ENCODE data around the gene DSTYK.

DSTYK gene

GRCh38 chr1:205121660-205122488 is 89.6 kb downstream of the DSTYK start, which contains the start of gene RBBP5:
RBBP5 (minus strand) TSS chr1:205121978; CDS start chr1:205121873, 105 bp downstream.
- peak; percentile 97 for DNase-seq

GRCh38 chr1:205118752-205119151 is 92.8 kb downstream of the DSTYK start:
- DNase-seq, result peak; percentile 57

- no peak for DNase-seq
Measured at GRCh38 chr1:205111354-205111753, 100.1 kb downstream of the DSTYK start.

DNA sequence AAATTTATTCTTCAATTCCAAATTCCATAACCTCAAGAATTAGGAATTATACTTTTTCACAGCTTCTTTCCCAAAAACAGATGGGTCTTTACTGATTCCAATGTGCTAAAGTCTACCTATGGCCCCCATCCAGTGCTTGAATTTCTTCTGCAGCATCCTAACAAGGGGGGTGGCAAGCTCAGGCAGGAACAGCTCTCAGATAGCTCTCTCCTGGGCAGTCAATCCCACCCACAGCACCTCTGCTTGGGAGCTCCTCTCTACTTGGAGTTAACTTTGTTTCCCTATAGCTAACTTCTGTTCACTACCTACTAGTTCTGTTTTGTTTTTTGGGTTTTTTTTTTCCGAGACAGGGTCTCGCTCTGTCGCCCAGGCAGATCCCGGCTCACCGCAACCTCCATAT is 101.8 kb downstream of the DSTYK start:
- no peak for DNase-seq

GRCh38 chr1:205109269-205109668 is 102.2 kb downstream of the DSTYK start:
- no peak for DNase-seq

- no peak for DNase-seq
Measured at GRCh38 chr1:205108464-205108863, 103.0 kb downstream of the DSTYK start.

DNA sequence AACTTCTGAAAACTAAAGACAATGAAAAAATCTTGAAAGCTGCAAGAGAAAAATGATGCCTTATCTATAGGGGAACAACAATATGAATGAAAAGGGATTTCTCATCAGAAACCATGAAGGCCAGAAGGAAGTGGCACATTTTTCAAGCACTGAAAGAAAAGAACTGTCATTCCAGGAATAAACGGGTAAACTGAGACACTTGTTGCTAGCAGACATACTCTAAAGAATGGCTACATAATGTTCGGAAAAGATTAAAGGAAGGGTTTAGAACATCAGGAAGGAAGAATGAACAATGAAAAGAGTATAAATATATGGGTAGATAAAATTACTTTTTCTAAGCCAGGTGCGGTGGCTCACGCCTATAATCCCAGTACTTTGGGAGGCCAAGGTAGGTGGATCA is 104.2 kb downstream of the DSTYK start:
- DNase-seq, result no peak

GRCh38 chr1:205102404-205102803 is 109.1 kb downstream of the DSTYK start:
- DNase-seq, result no peak

DNA sequence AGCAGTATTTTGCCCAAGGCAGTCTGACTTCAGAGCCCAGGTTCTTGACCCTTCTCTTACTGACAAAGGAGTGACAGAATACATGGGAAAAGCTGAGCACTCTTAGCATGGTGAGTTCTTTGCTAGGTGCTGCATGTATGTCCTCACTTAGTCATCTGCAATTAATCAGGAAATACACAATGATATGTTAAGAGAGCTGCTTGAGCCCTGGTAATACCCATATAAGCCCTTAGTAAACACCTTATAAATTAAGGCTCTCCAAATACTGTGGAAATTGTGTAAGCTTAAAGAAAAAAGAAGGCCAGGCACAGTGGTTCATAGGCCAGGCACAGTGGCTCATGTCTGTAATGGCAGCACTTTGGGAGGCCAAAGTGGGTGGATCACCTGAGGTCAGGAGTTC is 113.3 kb downstream of the DSTYK start:
- no peak for DNase-seq

- no peak for DNase-seq
Measured at GRCh38 chr1:205095422-205095821, 116.1 kb downstream of the DSTYK start.
